ENCODE data around the gene MAGEA11. TPM values are rescaled to one million over a fixed set of nuclear protein-coding genes. Genes with fewer than 3 reads are reported as not detected.
"Not testable (repeated sequence)": the region's sequence is repeated elsewhere in the genome, so short reads cannot be mapped to it uniquely, and the experiment has no call there.

MAGEA11 gene
- total RNA-seq, 1 donor from 2014 or later, result not detected

DNA sequence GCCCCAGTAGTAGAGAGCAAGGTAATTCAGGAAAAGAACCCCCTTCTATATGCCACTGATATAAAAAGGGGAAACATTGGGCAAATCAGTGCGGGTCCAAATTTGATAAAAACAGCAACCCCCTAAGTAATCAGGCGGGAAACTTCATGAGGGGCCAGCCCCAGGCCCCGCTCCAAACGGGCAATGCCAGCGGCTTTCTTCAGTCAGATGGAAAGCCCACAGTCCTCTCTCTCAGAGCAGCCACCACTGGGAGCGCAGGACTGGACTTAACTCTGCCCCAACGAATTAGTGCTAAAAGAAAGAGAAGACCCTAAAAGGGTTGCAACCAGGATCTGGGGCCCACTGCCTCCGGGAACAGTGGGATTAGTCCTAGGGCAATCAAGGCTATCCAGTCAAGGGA lies 9.9 kb downstream of the MAGEA11 start:
- Histone ChIP-seq H3K9me3 (no peaks in the 10 kb centered on the region), H3K36me3 (no peaks in the 10 kb centered on the region), H3K27ac (no peak overlapping the region), H3K4me3 (no peak overlapping the region), H3K4me1 (no peaks in the 10 kb centered on the region), H3K27me3 (no peaks in the 10 kb centered on the region)
- intact Hi-C loops (cut with DNase I), result no loop called here
- TF ChIP-seq POLR2AphosphoS5 (IDR thresholded peaks at IDR 0.05; ENCODE audit: insufficient read depth in 1 of 2, low read depth in 1 of 2) (no peak), POLR2A (IDR thresholded peaks at IDR 0.05) (no peak)
- TF ChIP-seq, protein P1, sequence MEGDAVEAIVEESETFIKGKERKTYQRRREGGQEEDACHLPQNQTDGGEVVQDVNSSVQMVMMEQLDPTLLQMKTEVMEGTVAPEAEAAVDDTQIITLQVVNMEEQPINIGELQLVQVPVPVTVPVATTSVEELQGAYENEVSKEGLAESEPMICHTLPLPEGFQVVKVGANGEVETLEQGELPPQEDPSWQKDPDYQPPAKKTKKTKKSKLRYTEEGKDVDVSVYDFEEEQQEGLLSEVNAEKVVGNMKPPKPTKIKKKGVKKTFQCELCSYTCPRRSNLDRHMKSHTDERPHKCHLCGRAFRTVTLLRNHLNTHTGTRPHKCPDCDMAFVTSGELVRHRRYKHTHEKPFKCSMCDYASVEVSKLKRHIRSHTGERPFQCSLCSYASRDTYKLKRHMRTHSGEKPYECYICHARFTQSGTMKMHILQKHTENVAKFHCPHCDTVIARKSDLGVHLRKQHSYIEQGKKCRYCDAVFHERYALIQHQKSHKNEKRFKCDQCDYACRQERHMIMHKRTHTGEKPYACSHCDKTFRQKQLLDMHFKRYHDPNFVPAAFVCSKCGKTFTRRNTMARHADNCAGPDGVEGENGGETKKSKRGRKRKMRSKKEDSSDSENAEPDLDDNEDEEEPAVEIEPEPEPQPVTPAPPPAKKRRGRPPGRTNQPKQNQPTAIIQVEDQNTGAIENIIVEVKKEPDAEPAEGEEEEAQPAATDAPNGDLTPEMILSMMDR (IDR thresholded peaks at IDR 0.05), result no peak
- DNase-seq (ENCODE audit: extremely low spot score in 2 of 2), result peak in 1 of 2 donors; percentile 37

- H3K9me3 ChIP-seq; H3K27ac ChIP-seq; H3K4me3 ChIP-seq; DNase-seq (ENCODE audit: extremely low spot score in 2 of 2); H3K4me1 ChIP-seq; H3K36me3 ChIP-seq; intact Hi-C loops (cut with DNase I); H3K27me3 ChIP-seq: not testable (repeated sequence)
Observed at GRCh38 chrX:149723583-149724118, 11.8 kb downstream of the MAGEA11 start.

DNA sequence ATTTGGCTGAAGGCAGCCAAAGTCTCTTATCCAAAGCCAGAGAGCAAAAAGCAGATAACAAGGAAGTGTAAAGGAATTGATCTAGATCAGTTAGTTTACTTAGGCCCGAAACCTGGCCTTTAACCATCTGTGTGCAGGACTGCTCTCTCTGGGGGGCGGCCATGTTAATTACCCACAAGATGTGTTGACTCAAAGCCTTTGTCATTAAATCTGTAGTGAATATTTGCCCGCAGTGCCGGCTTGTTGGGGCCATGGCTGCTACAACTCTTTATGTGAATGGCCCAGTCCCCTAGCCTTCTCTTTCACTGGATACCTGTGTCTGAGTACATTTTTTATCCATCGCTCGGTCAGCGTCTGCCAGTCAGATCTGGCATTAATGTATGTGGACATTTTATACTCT lies 15.4 kb downstream of the MAGEA11 start:
- H3K4me1 ChIP-seq; H3K4me3 ChIP-seq; H3K9me3 ChIP-seq; H3K27me3 ChIP-seq; H3K36me3 ChIP-seq; intact Hi-C loops (cut with DNase I); DNase-seq (ENCODE audit: extremely low spot score in 2 of 2); H3K27ac ChIP-seq: not testable (repeated sequence)

GRCh38 chrX:149742269-149742668 lies 30.4 kb downstream of the MAGEA11 start:
- H3K27me3 ChIP-seq; H3K9me3 ChIP-seq; intact Hi-C loops (cut with DNase I); DNase-seq (ENCODE audit: extremely low spot score in 2 of 2); H3K4me1 ChIP-seq; H3K27ac ChIP-seq; H3K36me3 ChIP-seq; H3K4me3 ChIP-seq: not testable (repeated sequence)

- H3K36me3 ChIP-seq; intact Hi-C loops (cut with DNase I); H3K4me3 ChIP-seq; H3K27me3 ChIP-seq; H3K9me3 ChIP-seq; H3K4me1 ChIP-seq; H3K27ac ChIP-seq; DNase-seq (ENCODE audit: extremely low spot score in 2 of 2): not testable (repeated sequence)
Observed at GRCh38 chrX:149746390-149747007, 34.6 kb downstream of the MAGEA11 start.

- no peaks in the 10 kb centered on the region for H3K27me3 ChIP-seq
- no peaks in the 10 kb centered on the region for H3K36me3 ChIP-seq
- no peaks in the 10 kb centered on the region for H3K9me3 ChIP-seq
- H3K4me1 ChIP-seq, result no peaks in the 10 kb centered on the region
- intact Hi-C loops (cut with DNase I), result no loop called here
- no peak overlapping the region for H3K27ac ChIP-seq
- H3K4me3 ChIP-seq, result no peak overlapping the region
- DNase-seq (ENCODE audit: extremely low spot score in 2 of 2), result peak; percentile 82 to 88
- TF ChIP-seq POLR2AphosphoS5 (IDR thresholded peaks at IDR 0.05; ENCODE audit: insufficient read depth in 1 of 2, low read depth in 1 of 2) (no peak), POLR2A (IDR thresholded peaks at IDR 0.05) (no peak)
- TF ChIP-seq, protein P1 (IDR thresholded peaks at IDR 0.05), result no peak
Observed at GRCh38 chrX:149757206-149758067, 45.6 kb downstream of the MAGEA11 start.

- Histone ChIP-seq H3K9me3 (no peaks in the 10 kb centered on the region), H3K27me3 (no peaks in the 10 kb centered on the region), H3K4me1 (no peaks in the 10 kb centered on the region), H3K36me3 (no peaks in the 10 kb centered on the region), H3K27ac (no peak overlapping the region), H3K4me3 (no peak overlapping the region)
- peak in 1 of 2 donors; percentile 91 for DNase-seq (ENCODE audit: extremely low spot score in 2 of 2)
- intact Hi-C loops (cut with DNase I), result no loop called here
- TF ChIP-seq POLR2AphosphoS5 (IDR thresholded peaks at IDR 0.05; ENCODE audit: insufficient read depth in 1 of 2, low read depth in 1 of 2) (no peak), POLR2A (IDR thresholded peaks at IDR 0.05) (no peak)
- TF ChIP-seq, protein P1 (IDR thresholded peaks at IDR 0.05), result no peak
Observed at GRCh38 chrX:149758068-149758714, 46.3 kb downstream of the MAGEA11 start.

GRCh38 chrX:149758715-149759078 lies 46.8 kb downstream of the MAGEA11 start:
- H3K9me3 ChIP-seq; H3K36me3 ChIP-seq; H3K27ac ChIP-seq; intact Hi-C loops (cut with DNase I); H3K27me3 ChIP-seq; H3K4me1 ChIP-seq; DNase-seq (ENCODE audit: extremely low spot score in 2 of 2); H3K4me3 ChIP-seq: not testable (repeated sequence)

Measured in vagina (tissue), 2 donors.